Neural progenitor cell (in vitro differentiated cells): Measurements from ENCODE around the gene STRN3. TPM values are rescaled to one million over a fixed set of nuclear protein-coding genes. Genes with fewer than 3 reads are reported as not detected.

Source experiments
- DNase-seq: peaks from one replicate; pipeline ENCODE4 v3.0.0-alpha.2; 2016; ENCODE audit warnings: low spot score
- H2AFZ ChIP-seq: fragments of 200-600 bp; sonication (generic); replicated peaks from 2 replicates; pipeline ENCODE4 v1.6.1; 2016; ENCODE audit warnings: antibody characterized with exemption
- H3F3A ChIP-seq: fragments of 200-600 bp; sonication (generic); 2 replicates; pipeline ENCODE4 v1.6.1; 2016; ENCODE audit warnings: antibody characterized with exemption, low read depth
- H3K27ac ChIP-seq: fragments of 200-600 bp; sonication (generic); 2 replicates; pipeline ENCODE4 v1.5.1; 2016; ENCODE audit warnings: mild to moderate bottlenecking
- H3K27me3 ChIP-seq: fragments of 200-600 bp; sonication (generic); 2 replicates; pipeline ENCODE4 v1.6.1; 2016; ENCODE audit warnings: mild to moderate bottlenecking, moderate library complexity
- H3K36me3 ChIP-seq: fragments of 200-600 bp; sonication (generic); 2 replicates; pipeline ENCODE4 v1.5.1; 2016
- H3K4me1 ChIP-seq: fragments of 200-600 bp; sonication (generic); 2 replicates; pipeline ENCODE4 v1.6.1; 2016; ENCODE audit warnings: mixed run types
- H3K4me2 ChIP-seq: fragments of 200-600 bp; sonication (generic); 2 replicates; pipeline ENCODE4 v1.6.1; 2016
- H3K4me3 ChIP-seq: fragments of 200-600 bp; sonication (generic); 2 replicates; pipeline ENCODE4 v1.5.1; 2016
- H3K79me2 ChIP-seq: fragments of 200-600 bp; sonication (generic); 2 replicates; pipeline ENCODE4 v1.6.1; 2016; ENCODE audit warnings: low read depth
- H3K9ac ChIP-seq: fragments of 200-600 bp; sonication (generic); 2 replicates; pipeline ENCODE4 v1.6.1; 2016
- H3K9me3 ChIP-seq: fragments of 200-600 bp; sonication (generic); 2 replicates; pipeline ENCODE4 v1.5.1; 2016; ENCODE audit warnings: low read depth
- H4K20me1 ChIP-seq: fragments of 200-600 bp; sonication (generic); 2 replicates; pipeline ENCODE4 v1.6.1; 2016; ENCODE audit warnings: low read depth
- H3K27ac Mint-ChIP-seq: 3 replicates; pipeline ENCODE4 v1.8.0; 2021; ENCODE audit warnings: mixed read lengths
- H3K27me3 Mint-ChIP-seq: 2 replicates; pipeline ENCODE4 v1.8.0; 2022; ENCODE audit warnings: low read depth, mild to moderate bottlenecking, inconsistent platforms, moderate library complexity, mixed read lengths; ENCODE audit not compliant: insufficient read depth
- H3K36me3 Mint-ChIP-seq: 3 replicates; pipeline ENCODE4 v1.8.0; 2021; ENCODE audit warnings: mixed read lengths
- H3K4me1 Mint-ChIP-seq: 3 replicates; pipeline ENCODE4 v1.8.0; 2021; ENCODE audit warnings: mixed read lengths
- H3K4me3 Mint-ChIP-seq: 3 replicates; pipeline ENCODE4 v1.8.0; 2021; ENCODE audit warnings: mild to moderate bottlenecking, moderate library complexity, mixed read lengths
- H3K9me3 Mint-ChIP-seq: 3 replicates; pipeline ENCODE4 v1.8.0; 2020; ENCODE audit warnings: mixed read lengths
- CTCF ChIP-seq: fragments of 200-600 bp; sonication (generic); IDR thresholded peaks from 2 replicates; pipeline ENCODE4 v1.5.1; 2017; ENCODE audit warnings: antibody characterized with exemption, mild to moderate bottlenecking
- EZH2 ChIP-seq: fragments of 200-600 bp; sonication (generic); IDR thresholded peaks from 2 replicates; pipeline ENCODE4 v1.6.1; 2017; ENCODE audit warnings: antibody characterized with exemption, mild to moderate bottlenecking, moderate library complexity
- EZH2phosphoT487 ChIP-seq: fragments of 200-600 bp; sonication (generic); IDR thresholded peaks from 2 replicates; pipeline ENCODE4 v1.6.1; 2017; ENCODE audit warnings: antibody characterized with exemption
- total RNA-seq: library from RNA; depleted of rRNA; stranded (reverse); fragments of >200 nt; gene quantifications from 2 replicates; pipeline ENCODE4 v1.2.3, GENCODE V29; 2015; ENCODE audit warnings: low replicate concordance

Gene STRN3
- total RNA-seq, 1 donor from 2014 or later = 104 TPM

GRCh38 chr14:30855345-30856037 is 170.7 kb downstream of the STRN3 start:
- no peaks in the 10 kb centered on the region for H3K27me3 ChIP-seq

GRCh38 chr14:30854492-30854891 is 171.7 kb downstream of the STRN3 start:
- H3K4me1 Mint-ChIP-seq = no peaks in the 10 kb centered on the region
- DNase-seq = no peak
- Histone ChIP-seq H3K4me1 (no peaks in the 10 kb centered on the region), H3K79me2 (no peaks in the 10 kb centered on the region), H3K9ac (no peak overlapping the region), H3F3A (no peaks in the 10 kb centered on the region), H2AFZ (no peak overlapping the region), H3K4me3 (no peak overlapping the region), H3K36me3 (no peaks in the 10 kb centered on the region), H4K20me1 (no peaks in the 10 kb centered on the region), H3K4me2 (no peak overlapping the region), H3K27me3 (no peaks in the 10 kb centered on the region), H3K27ac (no peak overlapping the region), H3K9me3 (no peaks in the 10 kb centered on the region)
- no peak overlapping the region for H3K27ac Mint-ChIP-seq
- TF ChIP-seq EZH2 (no peak), EZH2phosphoT487 (no peak), CTCF (no peak)
- no peak overlapping the region for H3K4me3 Mint-ChIP-seq
- H3K36me3 Mint-ChIP-seq = no peaks in the 10 kb centered on the region
- H3K9me3 Mint-ChIP-seq = no peaks in the 10 kb centered on the region
- H3K27me3 Mint-ChIP-seq = no peaks in the 10 kb centered on the region

More at GRCh38 chr14:30855345-30856037, 170.7 kb downstream of the STRN3 start:
- Histone ChIP-seq H3K9ac (no peak overlapping the region), H3K4me2 (no peak overlapping the region), H3K79me2 (no peaks in the 10 kb centered on the region), H3F3A (no peaks in the 10 kb centered on the region), H3K9me3 (no peaks in the 10 kb centered on the region), H3K4me1 (no peaks in the 10 kb centered on the region), H4K20me1 (no peaks in the 10 kb centered on the region), H2AFZ (no peak overlapping the region), H3K27ac (no peak overlapping the region), H3K4me3 (no peak overlapping the region), H3K36me3 (no peaks in the 10 kb centered on the region)
- Mint-ChIP-seq H3K27ac (no peak overlapping the region), H3K4me1 (no peaks in the 10 kb centered on the region), H3K36me3 (no peaks in the 10 kb centered on the region), H3K27me3 (no peaks in the 10 kb centered on the region), H3K4me3 (no peak overlapping the region), H3K9me3 (no peaks in the 10 kb centered on the region)
- TF ChIP-seq EZH2 (no peak), CTCF (no peak), EZH2phosphoT487 (no peak)
- no peak for DNase-seq

GRCh38 chr14:30853946-30854345 is 172.2 kb downstream of the STRN3 start:
- no peaks in the 10 kb centered on the region for H3K36me3 ChIP-seq

More at GRCh38 chr14:30853946-30854345, 172.2 kb downstream of the STRN3 start:
- H3K4me3 Mint-ChIP-seq = no peak overlapping the region
- no peaks in the 10 kb centered on the region for H3K9me3 Mint-ChIP-seq
- H3K4me1 Mint-ChIP-seq = no peaks in the 10 kb centered on the region
- Histone ChIP-seq H3K4me1 (no peaks in the 10 kb centered on the region), H3K4me2 (no peak overlapping the region), H3K9me3 (no peaks in the 10 kb centered on the region), H3F3A (no peaks in the 10 kb centered on the region), H3K9ac (no peak overlapping the region), H3K27me3 (no peaks in the 10 kb centered on the region), H2AFZ (no peak overlapping the region), H4K20me1 (no peaks in the 10 kb centered on the region), H3K4me3 (no peak overlapping the region), H3K27ac (no peak overlapping the region), H3K79me2 (no peaks in the 10 kb centered on the region)
- TF ChIP-seq EZH2phosphoT487 = no peak
- no peak for TF ChIP-seq CTCF
- TF ChIP-seq EZH2 = no peak
- H3K36me3 Mint-ChIP-seq = no peaks in the 10 kb centered on the region
- H3K27me3 Mint-ChIP-seq = no peaks in the 10 kb centered on the region
- no peak for DNase-seq
- no peak overlapping the region for H3K27ac Mint-ChIP-seq
